GM12801 (cell line): ENCODE measurements around the gene HECTD4.

Experiments used
- TF ChIP-seq, protein P1 (sequence below): IDR thresholded peaks from one replicate; pipeline ENCODE4 v1.5.1; 2011; ENCODE audit warnings: control low read depth; ENCODE audit not compliant: insufficient read length; ENCODE audit errors: extremely low read depth

Gene HECTD4

GRCh38 chr12:112344220-112344619 is 38.0 kb downstream of the HECTD4 start:
- TF ChIP-seq, protein P1, sequence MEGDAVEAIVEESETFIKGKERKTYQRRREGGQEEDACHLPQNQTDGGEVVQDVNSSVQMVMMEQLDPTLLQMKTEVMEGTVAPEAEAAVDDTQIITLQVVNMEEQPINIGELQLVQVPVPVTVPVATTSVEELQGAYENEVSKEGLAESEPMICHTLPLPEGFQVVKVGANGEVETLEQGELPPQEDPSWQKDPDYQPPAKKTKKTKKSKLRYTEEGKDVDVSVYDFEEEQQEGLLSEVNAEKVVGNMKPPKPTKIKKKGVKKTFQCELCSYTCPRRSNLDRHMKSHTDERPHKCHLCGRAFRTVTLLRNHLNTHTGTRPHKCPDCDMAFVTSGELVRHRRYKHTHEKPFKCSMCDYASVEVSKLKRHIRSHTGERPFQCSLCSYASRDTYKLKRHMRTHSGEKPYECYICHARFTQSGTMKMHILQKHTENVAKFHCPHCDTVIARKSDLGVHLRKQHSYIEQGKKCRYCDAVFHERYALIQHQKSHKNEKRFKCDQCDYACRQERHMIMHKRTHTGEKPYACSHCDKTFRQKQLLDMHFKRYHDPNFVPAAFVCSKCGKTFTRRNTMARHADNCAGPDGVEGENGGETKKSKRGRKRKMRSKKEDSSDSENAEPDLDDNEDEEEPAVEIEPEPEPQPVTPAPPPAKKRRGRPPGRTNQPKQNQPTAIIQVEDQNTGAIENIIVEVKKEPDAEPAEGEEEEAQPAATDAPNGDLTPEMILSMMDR = no peak

DNA sequence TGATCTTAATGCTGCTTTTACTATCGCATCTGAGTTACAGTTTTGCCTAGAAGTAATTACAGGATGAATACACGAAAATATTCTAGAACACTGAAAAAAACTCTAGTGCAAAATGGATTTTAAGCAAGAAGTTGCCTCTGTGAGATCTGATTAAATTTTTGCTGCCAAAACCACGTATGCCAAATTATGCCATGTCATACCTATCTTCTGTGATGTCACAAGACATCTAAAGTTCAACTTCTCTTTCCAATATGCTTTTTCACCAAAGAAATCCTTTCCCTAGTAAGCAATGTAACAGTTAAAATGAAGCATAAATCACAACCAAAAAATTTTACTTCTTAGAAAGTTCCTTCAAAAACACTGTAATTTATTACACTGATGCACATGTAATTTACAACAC is 39.6 kb downstream of the HECTD4 start:
- TF ChIP-seq, protein P1 = no peak

DNA sequence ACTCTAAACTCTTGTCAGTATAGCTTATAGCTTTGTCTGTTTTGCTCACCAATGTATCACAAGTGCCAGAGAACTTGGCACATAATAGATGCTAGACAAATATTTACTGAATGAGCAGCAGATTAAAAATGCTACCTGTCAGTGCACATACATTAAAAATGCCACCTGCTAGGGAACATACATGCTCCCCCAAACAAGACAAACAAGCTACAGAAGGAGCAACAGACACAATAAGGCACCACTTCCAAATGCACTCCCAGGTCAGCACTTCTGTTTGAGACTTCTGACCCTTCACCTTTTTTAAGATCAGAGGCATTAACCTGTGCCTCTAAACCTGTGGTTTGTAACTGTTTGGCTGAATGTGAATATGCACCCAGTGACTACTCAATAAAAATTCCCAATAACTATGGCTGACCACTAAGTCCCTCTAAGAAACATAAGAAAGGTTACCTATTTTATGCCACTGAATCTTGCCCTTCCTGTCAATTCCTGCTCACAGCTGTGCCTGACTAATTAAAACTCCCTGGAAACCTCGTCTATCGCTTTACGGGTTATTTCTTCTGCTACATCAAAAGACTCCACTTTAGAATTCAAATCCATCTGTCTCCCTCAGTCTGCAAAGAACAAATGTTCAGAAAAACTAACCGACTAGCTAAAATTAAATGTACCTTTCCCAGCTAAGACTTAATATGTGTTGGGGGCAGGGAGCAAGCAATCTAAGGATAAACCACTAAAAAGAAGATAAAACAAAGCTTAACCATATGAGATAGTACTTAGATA is 41.0 kb downstream of the HECTD4 start:
- TF ChIP-seq, protein P1 = no peak

- TF ChIP-seq, protein P1 = no peak
Measured at GRCh38 chr12:112340230-112340629, 42.0 kb downstream of the HECTD4 start.

DNA sequence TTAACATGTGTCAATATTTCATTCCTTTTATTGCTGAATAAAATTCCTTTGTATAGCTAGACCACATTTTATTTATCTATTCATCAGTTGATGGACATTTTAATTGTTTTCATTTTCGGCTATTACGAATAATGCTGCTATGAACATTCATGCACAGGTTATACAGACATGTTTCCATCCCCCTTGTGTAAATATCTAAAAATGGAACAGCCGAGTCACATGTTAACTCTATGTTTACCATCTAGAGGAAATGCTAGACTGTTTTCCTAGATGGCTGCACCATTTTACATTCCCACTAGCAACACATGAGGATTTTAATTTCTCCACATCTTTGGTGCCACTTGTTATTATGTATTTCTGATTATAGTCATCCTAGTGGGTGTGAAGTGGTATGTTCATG is 49.2 kb downstream of the HECTD4 start:
- TF ChIP-seq, protein P1 = no peak

DNA sequence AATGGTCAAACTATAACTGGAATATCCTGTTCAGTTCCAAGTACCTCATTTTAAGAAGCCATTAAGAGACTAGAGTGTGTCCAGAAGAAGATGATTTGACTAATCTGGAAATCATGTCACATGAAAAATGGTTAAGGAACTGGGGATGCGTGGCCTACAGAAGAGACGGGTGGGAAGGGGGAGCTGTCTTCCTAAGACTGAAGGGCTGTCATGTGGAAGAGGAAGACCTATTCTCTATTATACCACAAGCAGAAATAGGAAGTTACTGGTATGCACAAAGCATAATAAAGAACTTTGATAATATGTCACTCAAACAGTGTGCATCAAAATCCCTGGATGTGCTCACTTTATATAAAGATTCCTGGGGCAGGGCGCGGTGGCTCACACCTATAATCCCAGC is 50.3 kb downstream of the HECTD4 start:
- TF ChIP-seq, protein P1 = no peak

DNA sequence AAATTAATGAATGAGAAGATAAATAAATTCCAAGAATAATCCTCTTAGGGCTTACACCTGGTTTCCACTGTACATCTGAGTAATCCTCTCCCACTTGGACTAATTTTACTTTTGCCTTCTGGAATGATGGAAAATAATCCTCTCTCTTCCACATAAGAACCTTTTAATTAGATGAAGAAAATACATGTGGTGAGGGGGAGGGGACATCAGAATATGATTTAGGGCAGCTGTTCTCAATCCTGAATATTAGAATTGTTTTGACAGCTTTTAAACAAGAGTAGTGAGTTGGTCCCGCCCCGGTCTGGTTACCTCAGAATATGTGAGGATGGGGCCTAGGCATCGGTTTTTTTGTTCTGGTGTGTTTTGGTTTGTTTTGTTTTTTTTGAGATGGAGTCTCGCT is 51.5 kb downstream of the HECTD4 start:
- TF ChIP-seq, protein P1 = no peak
